GM12878 (cell line): Measurements from ENCODE around the gene MAML2. TPM values are rescaled to one million over a fixed set of nuclear protein-coding genes. Genes with fewer than 3 reads are reported as not detected.

Experiments used
- ATAC-seq: fragments of 200-7000 bp; cut with Tn5 transposase; 3 replicates; pipeline ENCODE4 v1.9.1; 2020; ENCODE audit warnings: mild to moderate bottlenecking, moderate library complexity
- BruUV-seq: library from RNA; stranded (reverse); fragments of 400-500 nt; replicated peaks from 2 replicates; lab custom pipeline; 2021; lab: Mats Ljungman, UMichigan
- CTCF ChIA-PET: fragments of 300-600 bp; sonication (Branson Sonifier 250); formaldehyde crosslinking; extraction: SDS; loops from one replicate; lab custom pipeline; 2021; ENCODE audit warnings: inconsistent platforms; lab: Yijun Ruan, JAX
- POLR2A ChIA-PET: fragments of 350-600 bp; formaldehyde crosslinking; extraction: SDS; loops from one replicate; lab custom pipeline; 2021; ENCODE audit warnings: inconsistent platforms; lab: Charles Lee
- RAD21 ChIA-PET: fragments of 300-600 bp; sonication (Branson Sonifier 250); formaldehyde crosslinking; loops from one replicate; lab custom pipeline; 2023; ENCODE audit warnings: antibody characterized with exemption; ENCODE audit not compliant: unreplicated experiment; lab: Charles Lee
- SMC1A ChIA-PET: fragments of 300-600 bp; sonication (Branson Sonifier 250); formaldehyde crosslinking; loops from one replicate; lab custom pipeline; 2023; ENCODE audit not compliant: unreplicated experiment, uncharacterized antibody; lab: Charles Lee
- DNase-seq: peaks from one replicate; pipeline ENCODE4 v3.0.0-alpha.2; 2011; ENCODE audit warnings: low read depth, low spot score
- FAIRE-seq: peaks from 3 replicates; lab custom pipeline; 2011; peaks lifted over from hg19 to GRCh38; lab: Jason Lieb, UNC
- H2AFZ ChIP-seq: 2 replicates; pipeline ENCODE4 v1.6.0; 2011; ENCODE audit warnings: low read depth, low read length, control low read depth; ENCODE audit not compliant: control insufficient read depth
- H3K27ac ChIP-seq: 2 replicates; pipeline ENCODE4 v1.5.1; 2011; ENCODE audit warnings: control low read depth; ENCODE audit not compliant: control insufficient read depth, insufficient read depth
- H3K27me3 ChIP-seq, 2 experiments: replicated peaks in 1 of 2; 2 replicates each; pipeline versions ENCODE4 v1.6.0 to v1.6.1; 2011; ENCODE audit warnings: low read length in 1 of 2; ENCODE audit not compliant: control insufficient read depth in 2 of 2, insufficient read depth in 2 of 2
- H3K36me3 ChIP-seq, 2 experiments: 2 replicates each; pipeline ENCODE4 v1.5.1; 2011; ENCODE audit warnings: low read length in 1 of 2; ENCODE audit not compliant: control insufficient read depth in 2 of 2, insufficient read depth in 2 of 2
- H3K4me1 ChIP-seq: 2 replicates; pipeline ENCODE4 v1.6.1; 2011; ENCODE audit warnings: mild to moderate bottlenecking, low read length, moderate library complexity, mixed read lengths; ENCODE audit not compliant: control insufficient read depth, insufficient read depth
- H3K4me2 ChIP-seq: 2 replicates; pipeline ENCODE4 v1.6.0; 2011; ENCODE audit warnings: control low read depth; ENCODE audit not compliant: control insufficient read depth, insufficient read depth
- H3K4me3 ChIP-seq: fragments of 200-600 bp; sonication (generic); 2 replicates; pipeline ENCODE4 v1.5.1; 2016
- H3K79me2 ChIP-seq: 2 replicates; pipeline ENCODE4 v1.6.0; 2011; ENCODE audit warnings: low read length; ENCODE audit not compliant: control insufficient read depth, insufficient read depth
- H3K9ac ChIP-seq: 2 replicates; pipeline ENCODE4 v1.8.0; 2011; ENCODE audit warnings: low read length, control low read depth, mixed read lengths; ENCODE audit not compliant: control insufficient read depth, insufficient read depth
- H3K9me3 ChIP-seq: replicated peaks from 3 replicates; pipeline ENCODE4 v1.5.1; 2011; ENCODE audit warnings: mild to moderate bottlenecking, low read length; ENCODE audit not compliant: control insufficient read depth, insufficient read depth
- H4K20me1 ChIP-seq: 2 replicates; pipeline ENCODE4 v1.6.0; 2011; ENCODE audit not compliant: control insufficient read depth, insufficient read depth
- BCL11A ChIP-seq: IDR thresholded peaks from 2 replicates; pipeline ENCODE4 v1.6.1; 2011; ENCODE audit warnings: low read depth, low read length
- CREM ChIP-seq: IDR thresholded peaks from 2 replicates; pipeline ENCODE4 v1.6.1; 2014; ENCODE audit warnings: antibody characterized with exemption, low read depth
- FOXK2 ChIP-seq: fragments of 450-650 bp; IDR thresholded peaks from 2 replicates; pipeline ENCODE4 v1.6.1; 2017; ENCODE audit warnings: mild to moderate bottlenecking, moderate library complexity
- MLLT1 ChIP-seq: fragments of 450-650 bp; IDR thresholded peaks from 2 replicates; pipeline ENCODE4 v1.6.1; 2016; ENCODE audit warnings: mild to moderate bottlenecking
- REST ChIP-seq: IDR thresholded peaks from 2 replicates; pipeline ENCODE4 v1.6.1; 2012; ENCODE audit warnings: mild to moderate bottlenecking, low read depth, low read length
- SREBF2 ChIP-seq: IDR thresholded peaks from 2 replicates; pipeline ENCODE4 v1.6.1; 2012; ENCODE audit warnings: mild to moderate bottlenecking, low read length
- USF2 ChIP-seq: IDR thresholded peaks from 2 replicates; pipeline ENCODE4 v1.6.1; 2011; ENCODE audit warnings: low read depth, low read length, improper control_type of control experiment, borderline replicate concordance
- ZNF384 ChIP-seq: IDR thresholded peaks from 2 replicates; pipeline ENCODE4 v1.6.1; 2012; ENCODE audit warnings: low read depth, mild to moderate bottlenecking, low read length, improper control_type of control experiment, borderline replicate concordance
- WGBS: methylation state at CpG from one replicate; pipeline ENCODE4 v1.1.6; 2016; ENCODE audit warnings: low lambda C conversion rate; ENCODE audit not compliant: insufficient replicate concordance, insufficient coverage; ENCODE audit errors: missing lambda C conversion rate; 5-methylcytosine and 5-hydroxymethylcytosine counted together
- in situ Hi-C: fragments of 300-500 bp; cut with MboI; formaldehyde crosslinking; loops from 9 replicates; pipeline ENCODE4 v1.14.3; 2018; ENCODE audit warnings: mixed read lengths
- intact Hi-C: fragments of 100-400 bp; cut with micrococcal nuclease; formaldehyde crosslinking; loops from one replicate; pipeline ENCODE4 v1.14.2; 2022; ENCODE audit not compliant: unreplicated experiment
- polyA plus RNA-seq, 11 experiments: library from polyadenylated mRNA; depleted of rRNA in 4 of 11; unstranded in 6 of 11; stranded (reverse) in 5 of 11; fragments of >200 nt; fragmentation: Nextera tagmentation in 4 of 11; fragmentation: Illumina TruSeq in 1 of 11; extraction: Ambion mirVana in 4 of 11; extraction: Trizol in 1 of 11; gene quantifications; 1 replicate in 1 of 11; 2 replicates in 10 of 11; pipeline versions ENCODE4 v1.2.1 to v1.2.3, GENCODE V29; 2011 to 2016; ENCODE audit warnings: inconsistent platforms in 2 of 11, missing spikeins in 2 of 11, low read depth in 1 of 11
- total RNA-seq, 4 experiments: library from RNA; depleted of rRNA in 3 of 4; stranded (reverse); fragments of >200 nt in 3 of 4; fragmentation: Illumina TruSeq in 1 of 4; extraction: Trizol in 1 of 4; gene quantifications; 2 replicates each; pipeline versions ENCODE4 v1.2.1 to v1.2.3, GENCODE V29; 2013 to 2021

MAML2 gene
- total and polyA plus RNA-seq, 10 of the 15 experiments (the other 5 are each of a cell fraction or from before 2014, with no cell fraction given), result 2.5 to 15.1 (median 12.0) TPM

DNA sequence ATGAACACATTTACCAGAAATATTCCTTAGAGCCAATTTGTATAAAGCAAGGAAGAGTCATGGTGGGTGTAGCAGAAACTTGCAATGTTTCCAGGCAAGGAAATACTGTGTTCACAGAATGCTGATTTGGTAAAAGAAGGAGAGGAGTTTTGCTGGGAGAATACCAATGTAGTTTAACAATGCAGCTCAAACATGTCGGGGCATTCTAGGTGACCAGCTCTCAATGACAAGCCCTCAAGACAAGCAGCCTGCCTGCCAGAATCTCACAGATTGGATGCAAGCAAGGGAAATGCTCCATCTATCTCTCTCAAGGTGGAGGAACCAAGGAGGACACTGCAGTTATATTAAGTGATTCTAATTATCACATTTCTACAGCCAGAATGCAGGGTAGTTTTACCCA lies 190.4 kb downstream of the MAML2 start:
- Histone ChIP-seq H3K9ac (no peak overlapping the region), H3K27ac (no peak overlapping the region), H3K4me1 (peaks cover 33% of the 10 kb centered on the region), H3K36me3 (no peaks in the 10 kb centered on the region; a peak in 1 of 4 replicates), H3K27me3 (no peaks in the 10 kb centered on the region), H2AFZ (no peak overlapping the region), H3K79me2 (peaks cover 11% of the 10 kb centered on the region), H3K4me3 (no peak overlapping the region), H3K9me3 (no peaks in the 10 kb centered on the region), H3K4me2 (no peak overlapping the region), H4K20me1 (no peaks in the 10 kb centered on the region)
- intact Hi-C loops (no loop called here), in situ Hi-C loops (no loop called here)
- no TSS peak for BruUV-seq
- FAIRE-seq, result no peak
- 100% methylated on average over 1 of the region's 1 CpG for WGBS
- ChIA-PET CTCF (interaction anchor here (1.1 to 1.4 kb wide), 3 partner anchors 15 to 191 kb away, joined by 3 to 4 read pairs (median 3); partner anchors contain the start of gene MAML2), SMC1A (interaction anchor here (1.6 to 3.6 kb wide), 3 partner anchors 10 to 138 kb away, joined by 4 to 13 read pairs (median 6); no protein-coding TSS in a partner anchor), RAD21 (interaction anchor here (0.6 kb wide), 1 partner anchor 46 kb away, joined by 3 read pairs; no protein-coding TSS in a partner anchor), POLR2A (no interaction called here)
- DNase-seq, result no peak
- TF ChIP-seq USF2 (no peak), CREM (no peak), SREBF2 (no peak), ZNF384 (no peak), BCL11A (no peak), FOXK2 (no peak), MLLT1 (no peak), REST (no peak)
- ATAC-seq, result no peak
